ENCODE results near the gene SPNS3.

Gene SPNS3

DNA sequence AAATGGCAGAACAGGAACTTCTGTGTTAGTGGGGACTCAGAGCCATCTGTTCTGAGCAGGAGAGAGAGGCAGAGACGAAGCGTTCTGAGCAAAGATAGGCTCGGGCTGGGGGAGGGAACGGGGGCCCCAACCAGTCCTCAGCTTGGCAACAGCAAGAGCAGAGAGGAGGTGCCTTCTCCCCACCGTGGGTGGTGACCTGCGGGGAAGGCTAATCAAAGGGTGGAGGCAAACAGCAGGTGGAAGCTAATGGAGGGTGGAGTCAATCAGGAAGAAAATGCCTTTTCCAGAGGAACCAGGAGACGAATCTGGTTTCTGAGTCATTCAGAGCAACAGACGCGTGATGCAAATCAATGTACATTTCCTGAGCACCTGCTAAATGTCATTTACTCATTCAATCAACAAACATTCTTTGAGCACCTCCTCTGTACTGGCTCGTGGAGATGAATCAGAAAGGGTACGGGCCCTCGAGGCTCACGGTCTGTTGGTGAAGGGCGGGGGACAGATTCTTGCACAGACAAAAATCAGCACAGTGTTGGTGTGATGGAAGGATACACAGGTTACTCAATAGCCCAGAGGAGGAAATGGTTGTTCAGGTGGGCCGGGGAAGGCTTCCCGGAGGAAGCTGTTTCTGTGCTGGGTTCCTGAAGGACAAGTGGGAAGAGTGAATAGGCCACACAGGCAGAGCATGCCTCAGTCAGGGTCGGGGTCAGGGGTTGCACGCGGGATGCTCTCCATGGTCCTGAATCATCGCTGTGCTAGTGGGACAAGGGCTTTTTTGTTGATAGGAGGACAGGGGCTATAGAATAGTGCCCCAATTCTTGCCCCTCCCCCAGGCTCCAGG, 59.2 kb downstream of the SPNS3 start:
- peak; percentile 15 to 23 for DNase-seq

DNA sequence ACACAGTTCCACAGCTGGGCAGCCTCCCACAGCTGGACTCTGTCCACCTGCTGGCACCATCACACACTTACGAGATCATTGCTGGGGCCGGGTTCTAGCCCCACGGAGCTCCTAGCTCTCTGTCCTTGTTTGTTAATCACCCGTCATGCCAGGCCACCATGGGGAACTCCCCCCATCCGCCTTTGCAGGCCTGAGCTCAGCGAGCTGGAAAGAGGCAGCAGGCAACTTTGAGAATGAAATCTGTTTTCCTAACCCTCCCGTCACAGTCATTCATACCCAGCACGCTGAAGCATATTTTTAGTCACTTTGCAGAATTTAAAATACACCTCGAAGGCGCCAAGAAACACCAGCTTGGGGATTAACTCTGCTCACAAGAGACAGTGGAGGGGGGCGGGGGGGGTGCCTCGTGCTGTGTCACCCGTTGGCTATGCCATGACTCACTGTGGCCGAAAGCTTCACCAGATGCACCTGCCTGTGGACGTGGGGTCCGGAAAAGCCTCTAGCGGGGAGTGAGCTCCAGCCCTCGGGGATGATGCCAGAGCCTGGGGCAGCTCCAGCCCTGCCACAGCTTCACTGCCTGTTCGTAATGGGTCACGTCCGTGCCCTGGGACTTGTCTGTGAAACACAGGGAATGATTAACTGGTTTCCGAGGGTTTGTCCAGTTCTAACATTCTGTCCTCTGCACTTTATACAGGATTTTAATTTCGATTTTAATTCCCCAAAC, 63.5 kb downstream of the SPNS3 start:
- no peak for DNase-seq

DNA sequence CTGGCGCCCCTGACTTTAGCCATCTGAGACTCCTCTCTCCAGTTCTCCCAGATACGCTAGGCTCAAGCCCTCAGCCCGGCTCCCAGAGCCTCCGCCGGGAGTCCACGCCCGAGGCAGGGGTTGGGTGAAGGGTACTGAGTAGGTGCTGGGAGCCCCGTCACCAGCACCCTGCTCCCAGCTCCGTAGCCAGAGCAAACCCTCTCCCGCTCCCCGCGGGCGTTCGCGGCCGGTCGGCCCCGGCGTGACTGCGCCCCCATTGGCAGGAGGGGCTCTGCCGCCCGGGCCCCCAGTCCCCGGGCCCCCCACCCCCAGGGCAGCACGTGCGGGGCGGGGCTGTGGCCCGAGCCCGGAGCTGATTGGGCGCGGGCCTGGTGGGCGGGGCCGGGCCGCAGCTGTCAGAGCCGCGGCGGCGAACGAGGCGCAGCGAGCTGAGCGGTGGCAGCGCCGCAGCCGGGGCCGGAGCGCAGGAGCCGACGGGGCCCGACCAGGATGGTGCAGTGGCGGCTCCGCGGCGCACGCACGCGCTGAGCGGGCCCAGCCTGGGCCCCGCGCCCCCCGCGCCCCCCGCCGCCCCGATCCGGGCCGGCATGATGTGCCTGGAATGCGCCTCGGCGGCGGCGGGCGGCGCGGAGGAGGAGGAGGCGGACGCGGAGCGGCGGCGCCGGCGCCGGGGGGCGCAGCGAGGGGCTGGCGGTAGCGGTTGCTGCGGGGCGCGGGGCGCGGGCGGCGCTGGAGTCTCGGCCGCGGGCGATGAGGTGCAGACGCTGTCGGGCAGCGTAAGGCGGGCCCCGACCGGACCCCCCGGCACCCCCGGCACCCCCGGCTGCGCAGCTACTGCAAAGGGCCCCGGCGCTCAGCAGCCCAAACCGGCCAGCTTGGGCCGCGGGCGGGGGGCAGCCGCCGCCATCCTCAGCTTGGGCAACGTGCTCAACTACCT, 65.0 kb downstream of the SPNS3 start, which contains the start of gene SPNS2:
Gene SPNS2 (plus strand): TSS at position 421 of the 937 bp plus-strand sequence. CDS start 167 bp downstream, at position 588.
- peak; percentile 9 to 26 for DNase-seq

DNA sequence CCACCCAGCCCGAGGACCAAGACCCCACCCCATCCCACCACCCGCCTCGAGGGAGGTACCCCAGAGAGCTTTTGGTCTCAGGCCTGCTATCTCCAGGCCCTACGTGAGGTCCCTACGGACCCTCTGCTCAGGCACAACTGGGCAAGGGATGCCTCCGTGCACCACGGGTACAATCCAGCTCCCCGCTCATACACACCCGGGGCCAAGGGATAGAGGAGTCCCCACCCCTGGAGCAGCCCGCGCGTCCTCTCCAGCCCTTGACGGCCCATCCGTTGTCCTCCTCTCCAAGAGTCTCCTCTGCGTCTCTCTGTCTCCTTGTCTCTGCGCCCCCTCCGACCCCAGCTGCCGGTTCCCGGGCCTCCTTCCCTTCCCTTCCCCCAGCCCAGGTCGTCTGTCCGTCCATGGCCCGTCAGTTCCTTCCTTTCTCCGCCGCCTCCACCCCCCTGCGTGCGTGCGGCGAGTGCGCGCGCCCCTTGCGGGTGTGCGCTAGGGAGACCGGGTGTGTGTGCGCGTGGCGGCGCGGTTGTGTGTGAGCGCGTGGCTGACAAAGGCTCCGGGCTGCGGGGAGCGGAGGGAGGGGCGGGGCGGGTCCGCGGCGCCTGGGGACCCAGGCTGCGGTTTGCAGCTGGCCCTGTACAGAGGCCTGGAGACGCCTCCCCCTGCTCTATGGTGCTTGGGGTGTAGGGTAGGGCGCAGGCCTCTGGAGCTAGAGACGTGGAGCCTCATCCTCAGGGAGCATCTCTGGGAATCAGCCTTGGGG, 65.9 kb downstream of the SPNS3 start:
- peak in 1 of 2 experiments; percentile 12 for DNase-seq

DNA sequence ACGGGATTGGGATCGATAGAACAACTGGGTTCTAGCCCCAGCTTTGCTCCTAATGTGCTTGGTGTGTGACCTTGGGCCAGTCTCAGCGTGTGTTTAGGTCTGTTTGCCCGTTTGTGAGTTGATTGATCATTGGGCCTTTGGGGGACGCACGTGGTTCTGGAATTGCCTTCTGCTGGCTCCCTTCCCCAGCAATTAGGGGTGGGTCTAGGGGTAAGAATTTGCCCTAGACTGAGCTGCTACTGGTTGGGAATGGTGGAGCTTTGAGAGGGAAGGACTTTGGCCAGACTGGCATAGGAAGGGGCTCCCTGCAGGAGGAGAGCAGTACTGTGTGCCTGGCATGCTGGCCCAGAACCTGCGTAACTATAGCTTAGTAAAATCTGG, 66.4 kb downstream of the SPNS3 start:
- DNase-seq = no peak

DNA sequence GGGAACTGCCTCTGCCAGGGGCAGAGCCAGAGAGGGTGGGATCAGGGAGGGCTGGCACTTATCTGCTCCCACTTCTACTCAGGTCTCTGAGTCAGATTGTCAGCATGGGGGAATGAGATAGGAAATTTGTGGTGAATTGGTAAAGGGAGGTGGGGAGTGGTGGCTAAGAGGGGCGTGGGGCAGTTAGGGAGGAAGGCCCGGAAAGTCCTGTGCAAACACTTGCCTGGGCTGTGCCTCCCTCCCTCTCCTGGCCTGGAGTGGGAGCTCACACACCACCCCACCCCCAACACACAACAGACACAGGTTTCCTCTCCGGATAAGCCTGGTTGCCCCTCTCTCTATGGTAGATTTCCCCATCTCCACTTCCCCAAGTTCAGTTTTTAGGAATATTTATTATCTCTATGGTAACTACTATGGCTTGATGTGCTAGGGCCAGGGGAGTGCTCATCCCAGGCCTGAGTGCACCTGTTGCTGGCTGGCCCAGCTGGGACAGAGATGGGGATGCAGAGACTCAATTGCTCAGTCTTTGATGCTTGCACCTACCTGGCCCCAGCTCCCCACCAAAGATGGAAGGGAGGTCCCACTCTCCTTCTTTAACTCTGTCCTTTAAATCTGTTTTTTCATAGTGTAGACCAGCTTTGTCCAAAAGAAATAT, 67.7 kb downstream of the SPNS3 start:
- DNase-seq = peak; percentile 79 to 80

DNA sequence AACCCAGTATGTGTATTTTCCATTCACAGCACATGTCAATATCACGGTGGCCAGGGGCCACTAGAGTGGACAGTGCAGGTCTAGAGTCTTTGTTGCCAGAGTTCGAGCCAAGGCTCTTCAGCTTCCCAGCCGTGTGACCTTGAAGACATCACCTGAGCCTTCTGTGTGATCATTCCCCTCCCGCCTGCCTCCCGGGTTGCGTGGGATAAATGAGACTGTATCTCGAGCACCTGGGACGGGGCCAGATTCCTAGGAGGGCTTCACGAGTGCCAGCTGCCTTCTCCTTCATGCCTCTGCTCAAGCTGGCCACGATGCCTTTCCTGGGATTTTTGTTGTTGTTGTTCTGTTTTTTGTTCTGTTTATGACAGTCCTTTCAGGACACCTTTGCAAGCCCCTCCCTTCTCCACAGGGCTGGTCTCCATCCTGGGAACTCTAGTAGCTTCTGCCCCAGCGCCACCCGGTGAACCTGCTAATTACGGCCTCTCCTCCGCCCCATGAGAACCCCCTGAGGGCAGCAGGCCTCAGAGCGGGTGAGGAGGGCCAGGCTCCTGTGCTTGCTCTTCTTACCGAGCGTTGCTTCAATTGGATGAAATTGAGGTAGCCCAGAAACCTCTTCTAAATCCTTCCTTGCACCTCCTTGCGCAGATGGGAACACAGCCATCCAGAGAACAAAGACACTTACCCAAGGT, 68.9 kb downstream of the SPNS3 start:
- DNase-seq = no peak

DNA sequence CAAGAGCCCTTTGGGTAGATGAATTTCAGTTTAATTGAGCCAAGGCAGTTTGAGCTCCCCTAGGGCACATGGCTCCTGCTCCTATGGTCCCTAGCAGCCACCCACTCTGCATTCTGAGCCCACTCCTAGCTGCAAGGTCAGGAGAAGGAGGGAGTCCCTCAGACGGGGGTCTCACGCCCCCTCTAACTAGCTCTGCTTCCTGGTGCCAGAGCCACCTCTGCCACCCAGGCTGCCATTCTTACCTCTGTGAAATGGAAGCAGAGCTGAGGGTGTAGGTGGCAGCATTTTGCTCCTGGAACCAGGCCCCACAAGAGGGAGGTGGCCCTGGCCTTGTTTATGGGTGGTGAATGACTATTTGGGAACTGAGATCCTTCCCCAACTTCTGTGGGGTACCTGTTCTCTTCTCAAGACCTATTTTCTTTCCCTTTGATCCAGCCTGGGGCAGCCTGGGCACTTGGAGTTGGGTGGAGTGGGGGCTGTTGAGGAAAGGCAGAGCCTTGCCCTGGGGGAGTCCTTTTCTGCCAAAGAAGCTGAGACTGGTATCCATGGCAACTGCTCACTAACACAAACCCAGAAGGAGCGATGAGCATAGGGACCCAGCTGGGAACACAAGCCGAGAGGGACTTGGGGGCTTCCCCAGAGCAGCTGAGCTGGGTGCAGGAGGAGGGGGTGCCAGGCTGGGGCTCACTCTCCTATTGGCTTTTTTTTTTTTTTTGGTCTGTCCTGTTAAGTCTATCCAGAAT, 69.7 kb downstream of the SPNS3 start:
- no peak for DNase-seq

DNA sequence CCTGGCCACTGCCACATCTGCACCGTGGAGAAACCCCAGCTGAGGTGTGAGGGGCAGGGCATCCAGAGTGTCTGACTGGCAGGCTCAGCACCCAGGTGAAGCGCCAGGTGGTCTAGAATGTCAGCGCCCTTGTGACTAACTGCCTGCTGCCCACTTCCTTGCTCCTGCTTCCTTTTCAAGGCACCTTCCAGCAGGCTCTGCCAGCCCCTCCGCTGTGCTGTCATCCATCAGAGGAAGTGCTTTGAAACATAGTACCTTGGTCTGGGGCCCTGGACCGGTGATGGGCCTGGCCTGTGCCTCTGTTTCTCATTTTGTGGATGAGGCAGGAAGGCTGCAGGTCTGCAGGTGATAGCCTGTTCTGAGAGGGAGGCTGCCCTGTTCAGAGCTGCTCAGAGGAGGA, 70.4 kb downstream of the SPNS3 start:
- no peak for DNase-seq

DNA sequence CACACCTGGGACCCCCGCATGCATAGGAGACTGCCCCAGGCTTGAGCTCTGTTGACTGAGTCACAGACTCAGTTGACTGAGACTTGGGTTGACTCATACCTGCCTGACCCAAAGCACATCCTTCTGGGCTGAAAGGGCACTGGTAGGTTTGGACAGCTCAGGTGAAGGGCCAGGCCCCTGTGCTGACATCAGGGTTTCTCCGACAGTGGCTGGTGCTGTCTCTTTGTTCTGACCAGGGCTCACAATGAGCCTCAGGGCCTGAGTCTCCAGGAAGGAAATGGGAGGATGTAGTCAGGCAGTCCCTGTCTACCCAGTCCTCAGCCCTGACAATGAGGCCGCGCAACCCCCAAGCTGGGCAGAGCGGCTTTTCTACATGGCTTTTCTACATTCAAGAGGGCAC, 71.4 kb downstream of the SPNS3 start:
- DNase-seq = no peak

DNA sequence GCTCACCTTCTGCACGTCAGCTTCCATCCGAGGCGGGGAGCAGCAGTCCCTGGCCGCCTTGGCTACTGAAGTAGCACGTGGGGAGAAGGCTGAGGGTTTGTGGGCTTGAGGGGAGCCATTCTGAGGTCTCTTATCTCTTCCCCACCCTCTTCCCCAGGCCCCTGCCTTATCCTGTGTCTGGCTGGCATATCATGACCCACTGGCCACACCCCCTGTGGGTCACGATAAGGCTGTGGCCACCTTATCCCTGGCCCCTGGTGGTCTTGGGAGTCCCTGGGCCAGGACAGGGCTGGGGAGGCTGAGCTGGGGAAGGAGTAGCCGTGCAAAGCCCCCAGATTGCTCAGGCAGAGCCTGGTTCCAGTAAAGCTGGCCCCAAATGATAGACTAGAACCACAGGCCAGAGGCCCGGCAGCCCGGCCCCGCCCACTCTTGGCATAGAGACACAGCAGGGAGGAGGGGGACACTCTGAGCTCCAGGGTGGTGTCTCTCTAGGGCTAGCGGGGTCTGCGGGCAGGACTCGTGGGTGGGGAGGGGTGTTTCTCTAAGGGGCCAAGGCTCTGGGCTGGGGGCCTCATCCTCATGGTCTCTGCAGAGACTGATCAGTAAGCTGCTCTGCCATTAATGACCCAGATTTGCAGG, 72.6 kb downstream of the SPNS3 start:
- no peak for DNase-seq

DNA sequence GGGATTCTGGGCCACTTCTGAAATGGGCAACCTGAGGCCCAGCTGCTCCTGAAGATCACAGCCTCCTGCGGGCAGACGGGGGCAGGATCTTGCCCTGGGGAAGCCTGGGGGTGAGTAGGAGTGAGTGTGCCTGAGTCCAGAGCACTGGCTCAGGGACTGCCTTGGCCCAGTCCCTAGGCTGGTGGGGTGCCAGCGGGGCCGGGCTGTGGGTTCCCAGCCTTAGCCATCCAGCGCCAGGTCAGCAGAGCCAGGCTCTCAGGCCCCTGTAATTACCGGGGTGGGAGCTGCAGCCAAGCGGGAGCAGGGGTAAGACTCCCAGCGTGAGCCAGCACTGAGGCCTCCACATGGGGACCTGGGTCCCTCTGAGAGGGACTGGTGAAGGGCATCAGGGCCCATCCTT, 73.2 kb downstream of the SPNS3 start:
- no peak for DNase-seq

DNA sequence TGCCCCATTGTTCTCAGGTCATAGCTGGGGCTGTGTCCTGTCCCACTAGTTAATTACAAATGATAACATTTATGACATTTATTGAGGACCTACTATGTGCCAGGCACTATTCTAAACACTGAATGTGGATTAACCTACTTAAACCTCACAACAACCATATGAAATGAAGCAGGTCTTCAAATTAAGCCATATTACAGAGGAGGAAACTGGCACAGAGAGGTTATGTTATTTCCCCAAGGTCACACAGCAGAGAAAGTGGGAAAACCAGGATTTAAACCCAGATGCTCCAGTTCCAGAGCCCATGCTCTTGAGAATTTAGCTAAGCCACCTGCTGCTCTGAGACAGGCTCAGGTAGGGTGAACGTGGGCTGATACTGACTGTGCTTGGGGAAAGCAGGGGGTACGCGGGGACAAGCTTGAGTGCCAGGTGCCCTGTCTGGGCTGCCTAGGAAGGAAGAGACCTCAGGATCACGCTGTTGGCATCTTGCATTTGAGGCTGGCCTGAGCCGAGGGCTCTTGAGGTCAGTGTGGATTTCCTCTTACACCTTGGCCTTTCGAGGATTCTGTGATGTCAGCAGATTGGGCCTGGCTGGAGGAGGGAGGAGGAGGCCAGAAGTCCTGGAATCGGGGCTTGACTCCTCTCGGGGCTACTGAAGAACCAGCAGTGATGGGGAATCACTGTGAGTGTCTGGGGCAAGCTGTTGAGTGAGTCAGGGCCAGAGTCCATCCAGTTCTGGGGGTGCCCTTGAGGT, 73.8 kb downstream of the SPNS3 start:
- no peak for DNase-seq

DNA sequence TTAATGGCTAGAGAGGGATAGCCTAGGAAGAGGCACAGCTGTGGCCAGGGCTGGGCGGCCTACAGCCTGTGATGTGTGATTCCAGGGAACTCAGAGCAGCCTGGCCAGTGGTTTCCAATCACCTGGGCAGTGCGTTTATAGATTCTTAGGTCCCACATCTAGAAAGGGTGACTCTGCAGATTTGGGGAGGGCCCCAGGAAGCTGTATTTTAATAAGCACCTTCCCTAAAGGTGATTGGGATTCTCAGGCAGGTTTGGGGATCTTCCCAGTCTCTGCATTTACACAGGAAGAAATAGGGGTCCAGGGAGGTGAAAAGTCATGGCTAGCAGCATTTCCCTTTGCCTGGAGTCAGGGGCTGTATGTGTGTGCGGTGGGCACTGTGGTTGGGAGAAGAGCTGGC, 74.5 kb downstream of the SPNS3 start:
- no peak for DNase-seq

DNA sequence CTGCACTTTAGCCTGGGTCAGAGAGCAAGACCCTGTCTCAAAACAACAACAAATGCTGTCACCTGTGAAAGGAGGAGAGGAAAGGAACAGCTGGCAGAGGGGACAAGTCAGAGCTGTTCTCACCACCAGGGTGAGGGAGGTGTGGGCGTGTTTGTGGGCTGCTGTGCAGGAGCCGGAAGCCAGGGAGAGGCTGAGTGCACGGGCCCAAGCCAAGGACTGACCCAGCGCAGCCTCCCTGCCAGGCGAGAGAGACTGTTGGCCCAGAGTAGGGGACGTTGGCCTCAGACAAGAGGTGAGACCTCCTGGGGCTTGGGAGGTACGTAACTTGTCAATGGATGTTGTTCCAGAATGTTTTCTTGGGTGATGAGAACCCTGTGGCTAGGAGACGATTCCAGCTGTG, 75.7 kb downstream of the SPNS3 start:
- DNase-seq = no peak

DNA sequence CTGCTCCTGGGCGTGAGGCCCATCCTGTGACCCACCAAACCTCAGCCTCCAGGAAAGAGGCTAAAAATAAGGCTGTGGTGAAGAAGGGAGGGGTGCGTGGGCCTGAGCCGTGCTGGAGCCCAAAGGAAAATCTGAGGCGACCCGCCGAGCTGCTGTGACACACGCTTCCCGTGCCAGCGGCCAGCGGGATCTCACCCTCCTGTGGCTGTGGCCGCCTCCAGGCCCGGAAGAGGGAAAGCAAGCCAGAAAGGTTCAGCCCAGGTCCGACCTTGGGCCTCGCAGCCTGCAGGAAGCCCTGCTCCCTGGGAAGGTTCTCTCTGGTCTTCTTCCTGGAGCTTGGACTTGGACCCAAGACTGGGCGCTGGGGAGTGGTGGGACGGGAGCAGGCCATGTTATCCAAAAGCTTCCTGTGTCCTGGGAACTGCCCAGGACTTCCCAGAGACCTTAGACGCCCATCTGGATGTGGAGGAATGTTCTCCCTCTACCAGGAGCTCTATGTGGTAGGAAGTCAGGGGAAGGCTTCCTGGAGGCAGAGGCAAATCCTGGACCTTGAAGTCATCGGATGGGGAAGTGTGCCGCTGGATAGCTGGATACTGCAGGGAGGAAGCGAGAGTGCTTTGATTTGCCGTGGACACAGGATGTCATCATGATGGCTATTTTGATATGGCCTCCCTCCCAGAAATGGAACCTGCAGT, 76.3 kb downstream of the SPNS3 start:
- no peak for DNase-seq

DNA sequence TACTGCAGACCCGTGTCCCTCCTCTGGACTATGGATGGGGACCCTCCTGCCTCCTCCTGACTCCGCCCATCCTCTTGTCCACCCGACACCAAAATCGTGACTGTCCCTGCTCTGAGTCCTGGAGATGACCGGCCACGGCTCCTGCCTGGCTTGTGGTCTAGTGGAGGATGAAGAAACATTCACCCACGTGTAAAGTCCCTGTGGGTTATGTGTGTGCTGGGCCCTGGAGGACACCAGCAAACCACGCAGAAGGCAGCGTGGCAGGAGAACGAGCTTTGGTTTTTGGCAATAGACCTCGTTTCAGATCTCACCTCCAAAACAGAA, 76.8 kb downstream of the SPNS3 start:
- DNase-seq = no peak

DNA sequence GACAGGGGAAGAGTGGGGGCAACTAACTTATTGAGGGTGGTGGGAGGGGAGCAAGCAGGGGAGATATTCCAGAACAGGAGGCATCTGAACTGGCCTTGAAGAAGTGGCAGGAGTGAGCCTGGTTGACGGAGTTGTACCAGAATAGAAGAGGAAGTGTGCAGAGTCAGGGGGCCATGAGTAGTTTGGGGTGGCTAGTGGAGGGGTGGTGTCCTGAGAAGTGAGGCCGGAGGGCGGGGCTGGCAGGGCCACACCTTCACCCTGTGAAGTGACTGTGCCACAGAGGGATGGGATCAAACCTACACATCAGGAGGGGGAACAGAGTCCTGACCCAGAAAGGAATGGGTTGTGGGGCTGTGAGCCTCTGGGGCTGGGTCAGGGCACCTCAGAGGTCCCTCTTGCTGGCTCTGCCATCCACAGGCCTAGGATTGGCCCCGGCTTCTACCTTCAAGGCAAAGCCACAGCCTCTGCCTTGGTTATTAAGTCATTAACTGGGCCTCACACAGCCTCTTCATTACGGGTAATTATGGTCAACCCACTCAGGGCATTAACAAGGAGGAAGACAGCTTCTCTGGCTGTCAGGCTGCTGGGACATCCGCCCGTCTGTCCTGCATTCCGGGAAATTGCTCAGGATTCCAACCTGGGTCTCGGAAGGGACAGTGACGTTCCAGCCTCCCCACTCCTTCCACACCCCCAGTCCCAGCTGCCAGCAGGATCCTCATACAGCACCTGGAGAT, 77.6 kb downstream of the SPNS3 start:
- no peak for DNase-seq
